ENCODE data around the gene CPN2.

Gene CPN2

DNA sequence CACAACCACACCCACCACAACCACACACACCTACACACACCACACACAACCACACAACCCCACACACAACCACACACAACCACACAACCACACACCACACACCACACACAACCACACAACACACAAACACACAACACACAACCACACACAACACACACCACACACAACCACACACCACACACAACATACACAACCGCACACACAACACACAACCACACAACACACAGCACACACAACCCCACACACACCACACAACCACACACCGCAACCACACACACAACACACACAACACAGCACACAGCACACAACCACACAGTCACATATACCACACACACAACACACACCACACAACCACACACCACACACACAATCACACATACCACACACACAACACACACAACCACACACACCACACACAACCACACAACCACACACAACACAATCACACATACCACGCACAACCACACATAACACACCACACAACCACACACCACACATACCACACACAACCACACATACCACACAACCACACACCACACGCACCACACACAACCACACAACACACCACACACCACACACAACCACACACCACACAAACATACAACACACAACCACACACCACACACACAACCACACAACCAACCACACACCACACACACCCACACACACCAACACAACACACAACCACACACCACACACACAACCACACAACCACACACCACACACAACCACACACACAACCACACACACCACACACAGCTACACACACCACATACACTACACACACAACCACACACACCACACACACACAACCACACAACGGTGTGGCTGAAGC, 23.7 kb downstream of the CPN2 start:
- DNase-seq: no peak

DNA sequence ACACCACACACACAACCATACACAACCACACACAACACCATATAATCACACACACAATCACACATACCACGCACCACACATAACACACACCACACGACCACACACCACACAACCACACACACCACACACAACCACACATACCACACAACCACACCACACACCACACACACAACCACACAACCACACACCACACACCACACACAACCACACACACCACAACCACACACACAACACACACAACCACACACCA, 24.2 kb downstream of the CPN2 start:
- DNase-seq: no peak

DNA sequence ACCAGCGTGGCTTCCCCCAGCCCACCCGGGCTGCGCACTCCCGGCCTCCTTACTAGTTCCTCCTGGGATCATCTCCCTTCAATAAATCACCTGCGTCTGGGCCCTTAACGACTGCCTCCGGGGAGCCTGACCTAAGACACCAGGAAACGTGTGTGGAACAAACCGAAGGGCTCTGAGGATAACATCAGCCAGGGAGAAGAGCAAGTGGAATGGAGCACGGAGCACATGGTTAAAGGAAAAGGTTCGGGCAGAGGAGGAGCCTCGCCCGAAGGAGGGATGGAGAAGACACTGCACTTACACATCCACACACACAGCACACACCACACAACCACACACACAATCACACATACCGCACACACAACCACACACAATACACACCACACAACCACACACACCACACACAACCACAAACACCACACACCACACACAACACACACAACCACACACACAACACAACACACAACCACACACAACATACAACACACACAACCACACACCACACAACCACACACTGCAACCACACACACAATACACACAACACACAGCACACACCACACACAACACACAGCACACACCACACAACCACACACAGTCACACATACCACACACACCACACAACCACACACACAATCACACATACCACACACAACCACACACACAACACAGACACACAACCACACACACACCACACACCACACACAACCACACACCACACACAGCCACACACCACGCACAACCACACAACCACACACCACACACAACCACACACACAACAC, 24.7 kb downstream of the CPN2 start:
- no peak for DNase-seq

DNA sequence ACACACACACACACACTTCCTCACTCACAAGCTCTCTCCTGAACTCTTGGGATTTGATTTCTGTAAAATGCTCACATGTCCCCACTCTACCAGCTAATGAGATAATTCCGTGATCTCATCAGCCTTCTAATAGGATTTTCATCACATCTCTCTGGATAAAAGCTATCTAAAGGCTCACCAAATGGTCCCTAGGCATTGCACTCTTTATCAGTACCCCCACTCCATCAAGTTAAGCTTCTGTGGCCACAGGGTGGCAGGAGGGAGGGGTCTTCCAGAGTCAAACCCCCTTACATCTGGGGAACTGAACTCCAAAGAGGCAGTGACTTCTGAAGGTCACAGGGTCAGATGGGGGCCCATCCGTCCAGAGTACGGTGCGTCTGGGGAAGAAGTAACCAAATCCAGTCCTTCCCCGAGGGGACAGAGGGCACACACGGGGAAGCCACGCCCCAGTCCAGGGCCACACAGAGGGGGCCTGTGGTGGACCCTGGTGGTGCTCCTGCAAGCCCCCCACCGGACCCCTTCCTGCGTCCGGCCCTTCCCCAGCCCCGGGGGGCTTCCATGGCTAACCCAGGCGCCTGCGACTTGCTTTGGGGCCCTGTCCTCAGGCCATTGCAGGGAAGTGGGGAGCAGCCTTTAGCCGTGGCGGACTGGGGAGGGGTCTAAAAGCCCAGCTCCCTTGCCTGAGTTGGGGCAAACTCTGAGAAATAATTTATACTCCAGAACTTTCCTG, 25.5 kb downstream of the CPN2 start:
- no peak for DNase-seq

DNA sequence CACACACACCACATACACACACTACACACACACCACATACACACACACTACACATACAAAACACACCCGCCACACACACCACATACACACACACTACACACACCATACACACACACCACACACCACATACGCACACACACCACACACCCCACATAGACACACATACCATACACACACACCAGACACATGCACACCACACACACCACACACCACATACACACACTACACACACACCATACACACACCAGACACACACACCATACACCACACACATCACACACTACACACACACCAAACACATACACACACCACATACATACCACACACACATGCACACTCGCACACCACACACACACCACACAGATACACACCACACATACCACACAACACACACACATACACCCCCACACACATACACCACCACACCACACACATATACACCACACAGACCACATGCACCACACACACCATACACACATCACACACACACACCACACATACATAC, 26.3 kb downstream of the CPN2 start:
- DNase-seq: no peak

DNA sequence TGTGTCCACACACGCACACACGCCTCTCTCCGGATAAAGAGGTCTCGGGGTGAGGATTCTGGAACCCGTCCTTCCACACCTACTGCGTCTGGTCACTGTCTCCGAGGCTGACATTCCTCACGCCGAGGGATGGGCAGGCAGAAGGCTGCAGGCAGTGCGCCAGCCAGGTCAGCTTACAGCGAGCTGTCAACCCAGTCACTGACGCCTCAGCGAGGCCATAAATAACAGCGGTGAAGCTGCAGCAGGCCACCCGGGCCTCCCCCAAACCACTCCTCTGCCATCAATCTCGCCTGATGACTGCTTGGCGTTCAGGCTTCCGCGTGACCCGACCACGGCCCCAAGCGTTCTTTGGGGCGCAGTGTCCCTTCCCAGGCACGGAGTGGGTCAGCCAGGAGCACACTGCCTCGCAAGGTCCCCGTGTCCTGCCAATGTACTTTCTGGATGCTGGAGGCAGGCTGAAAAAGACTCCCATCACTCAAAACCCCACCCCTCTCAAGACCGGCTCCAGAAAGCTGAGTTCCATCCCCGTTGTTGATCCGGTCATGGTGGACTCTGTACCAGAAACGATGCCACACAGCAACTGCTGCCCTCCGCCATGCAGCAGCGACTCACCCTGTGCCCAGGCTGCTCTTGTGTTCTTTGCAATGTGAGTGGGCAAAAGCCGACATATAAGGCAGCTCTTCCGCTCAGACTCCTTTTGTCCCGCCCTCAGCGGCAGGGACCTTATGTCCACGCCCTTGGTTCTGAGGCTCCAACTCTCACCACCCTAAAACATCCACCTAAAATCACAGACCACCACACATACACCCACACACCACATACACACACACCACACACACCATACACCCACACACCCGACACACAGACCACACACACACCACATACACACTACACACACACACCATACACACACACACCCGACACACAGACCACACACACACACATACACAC, 27.1 kb downstream of the CPN2 start:
- DNase-seq: no peak

DNA sequence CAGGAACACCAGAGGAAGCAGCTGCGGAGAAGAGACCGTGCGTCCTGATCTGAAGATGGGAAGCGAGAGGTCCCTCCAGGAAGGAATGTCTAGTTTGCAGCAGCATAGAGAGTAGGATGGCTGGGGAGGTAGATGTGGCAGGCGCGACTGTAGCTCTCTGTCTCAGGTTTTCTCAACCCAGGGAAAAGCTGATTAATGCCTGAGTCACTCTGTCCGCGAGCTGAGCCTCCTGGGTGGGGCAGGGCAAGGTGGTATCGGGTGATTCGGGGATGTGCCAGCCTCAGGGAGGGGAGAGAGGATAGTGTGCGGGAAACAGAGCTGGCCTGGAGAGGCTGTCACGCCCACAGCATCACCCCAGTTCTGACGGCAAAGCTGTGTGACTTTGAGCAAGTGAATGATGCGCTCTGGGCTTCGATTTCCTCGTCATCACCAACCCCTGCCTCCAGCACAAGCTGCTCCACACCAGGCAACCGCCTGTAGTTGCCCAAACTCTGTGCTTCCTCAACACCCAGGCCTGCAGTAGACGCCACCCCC, 28.4 kb downstream of the CPN2 start:
- DNase-seq: no peak

DNA sequence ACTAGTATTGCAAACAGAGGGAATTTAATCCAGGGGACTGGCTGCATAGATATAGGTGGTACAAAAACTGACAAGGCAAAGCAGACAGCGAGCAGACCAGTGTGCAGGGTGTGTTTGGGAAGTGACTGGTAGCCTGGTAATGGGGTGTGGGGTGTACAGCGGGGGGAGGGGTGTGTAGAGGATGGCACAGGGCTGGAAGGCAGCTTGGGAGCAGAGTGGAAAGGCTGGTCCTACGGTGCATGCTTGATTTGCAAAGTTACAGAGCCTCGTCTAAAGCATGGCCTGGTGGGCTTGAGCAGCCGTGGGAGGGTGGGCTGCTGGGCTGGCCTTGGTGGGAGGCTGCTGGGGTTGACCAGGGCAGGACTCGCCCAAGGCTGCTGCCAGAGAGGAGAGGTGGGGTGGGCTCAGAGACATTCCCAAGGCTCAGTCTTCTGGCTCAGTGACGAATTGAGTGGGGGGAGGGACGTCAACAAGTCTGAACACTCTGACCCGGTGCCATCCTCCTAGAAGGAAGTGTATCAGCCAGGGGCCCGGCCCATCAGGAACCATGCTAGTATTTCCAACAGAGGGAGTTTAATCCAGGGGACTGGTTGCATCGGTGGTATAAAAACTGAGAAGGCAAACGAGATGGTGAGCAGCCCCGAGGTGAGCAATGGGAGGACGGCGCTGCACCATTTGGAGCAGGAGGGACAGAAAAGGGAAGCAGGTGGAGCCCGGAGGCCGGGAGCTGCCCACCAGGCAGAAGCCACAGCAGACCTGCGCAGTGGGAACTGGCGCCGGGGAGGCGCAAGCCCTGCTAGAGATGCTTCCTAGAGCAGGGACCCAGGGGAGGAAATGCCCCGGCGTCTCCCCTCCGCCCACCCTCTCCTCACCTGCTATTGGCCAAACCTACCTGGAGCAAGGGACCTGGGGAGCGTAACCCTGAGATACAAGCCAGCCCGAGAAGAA, 29.2 kb downstream of the CPN2 start:
- no peak for DNase-seq

DNA sequence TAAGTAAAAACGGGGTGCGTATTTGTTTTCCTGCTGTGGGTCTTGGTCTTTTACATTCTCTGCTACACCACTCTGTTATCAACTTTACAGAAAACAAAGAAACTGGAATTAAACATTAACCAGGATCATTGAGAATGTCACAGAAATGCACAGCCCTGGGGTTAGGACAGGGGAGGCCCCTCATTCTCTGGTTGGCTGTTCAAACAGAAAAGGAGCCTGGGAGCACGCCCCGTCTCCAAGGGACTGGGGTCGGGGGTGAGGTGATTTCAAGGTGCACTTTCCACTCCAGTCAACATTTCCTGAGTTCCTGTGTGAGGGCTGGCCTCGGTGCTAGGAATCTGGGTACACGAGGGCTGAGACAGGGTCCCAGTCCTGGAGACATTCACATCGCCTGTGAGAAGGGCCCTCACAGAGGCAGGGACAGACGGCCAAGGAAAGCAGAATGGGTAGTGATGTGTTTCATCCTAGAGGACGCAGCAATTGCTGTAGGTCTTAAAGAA, 30.3 kb downstream of the CPN2 start:
- no peak for DNase-seq

DNA sequence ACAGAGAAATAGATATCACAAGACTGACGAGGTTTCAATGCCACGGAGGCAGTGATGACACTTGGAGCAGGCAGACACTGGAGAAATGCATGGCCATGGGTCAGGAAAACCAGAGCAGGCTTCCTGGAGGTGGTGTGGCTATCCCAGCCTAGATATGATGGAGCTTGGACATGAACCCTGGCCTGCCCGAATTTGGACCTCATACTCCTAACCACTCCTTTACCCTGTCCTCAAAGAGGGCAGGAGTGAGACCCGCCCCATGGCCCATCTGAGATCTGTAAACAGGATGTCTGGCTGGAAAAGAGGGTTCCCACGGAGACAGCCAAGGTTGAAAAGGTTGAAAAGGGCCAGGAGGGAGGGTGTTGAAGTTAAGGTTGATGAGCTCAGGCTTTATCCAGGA, 31.0 kb downstream of the CPN2 start:
- no peak for DNase-seq

DNA sequence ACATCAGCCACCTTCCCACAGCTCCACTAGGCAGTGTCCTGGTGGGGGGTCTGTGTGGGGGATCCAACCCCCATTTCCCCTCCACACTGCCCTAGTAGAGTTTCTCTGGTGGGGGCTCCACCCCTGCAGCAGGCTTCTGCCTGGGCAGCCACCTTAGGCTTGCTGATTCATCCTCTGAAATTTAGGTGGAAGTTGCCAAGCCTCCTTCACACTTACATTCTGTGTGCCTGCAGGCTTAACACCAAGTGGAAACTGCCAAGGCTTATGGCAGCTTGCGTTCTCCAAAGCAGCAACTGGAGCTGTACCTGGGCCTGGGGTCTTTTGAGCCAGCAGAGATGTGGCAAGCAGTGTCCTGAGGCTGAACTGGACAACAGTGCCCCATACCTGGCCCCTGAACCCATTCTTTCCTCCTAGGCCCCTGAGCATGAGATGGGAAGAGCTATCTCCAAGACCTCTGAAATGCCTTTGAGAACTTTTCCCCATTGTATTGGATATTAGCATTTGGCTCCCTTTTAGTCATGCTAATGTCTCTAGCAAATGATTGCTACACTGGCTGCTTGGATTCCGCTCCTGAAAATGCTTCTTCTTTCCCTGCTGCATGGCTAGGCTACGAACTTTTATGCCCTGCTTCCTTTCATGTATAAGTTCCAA, 32.5 kb downstream of the CPN2 start:
- DNase-seq: no peak

DNA sequence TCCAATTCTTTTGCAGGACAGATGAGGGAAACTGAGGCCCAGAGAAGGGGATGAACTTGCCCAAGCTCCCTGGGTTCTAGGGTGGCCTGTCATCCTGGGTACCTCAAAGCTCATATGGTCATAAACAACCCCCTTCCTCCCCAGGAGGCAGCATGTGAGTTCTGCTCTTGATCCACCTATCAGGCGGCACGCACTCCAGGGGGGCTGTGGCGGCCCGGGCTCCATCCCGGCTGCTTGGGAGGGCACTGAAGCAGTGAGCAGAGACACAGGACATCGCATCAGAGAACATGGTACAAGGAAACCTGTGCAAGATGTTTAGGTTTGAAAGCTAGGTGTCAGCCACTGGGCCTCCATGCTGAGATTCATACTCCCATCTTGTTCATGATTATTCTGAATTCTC, 34.2 kb downstream of the CPN2 start:
- no peak for DNase-seq

DNA sequence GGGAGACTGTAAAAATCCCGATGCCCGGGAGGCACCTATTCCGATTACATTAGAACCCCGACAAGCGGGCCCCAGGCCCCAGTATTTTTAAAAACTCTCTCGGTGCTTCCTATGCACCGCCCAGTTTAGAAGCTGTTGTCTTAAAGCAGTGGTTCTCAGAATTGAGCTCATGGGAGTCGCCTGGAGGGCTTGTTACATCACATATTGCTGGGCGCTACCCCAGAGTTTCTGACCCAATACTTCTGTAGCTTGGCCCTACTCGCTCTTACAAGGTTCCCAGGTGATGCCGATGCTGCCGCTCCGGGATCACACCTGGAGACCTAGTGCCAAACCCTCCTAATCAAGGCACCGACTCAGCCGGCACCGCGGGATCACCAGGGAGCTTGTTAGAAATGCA, 35.2 kb downstream of the CPN2 start:
- no peak for DNase-seq

DNA sequence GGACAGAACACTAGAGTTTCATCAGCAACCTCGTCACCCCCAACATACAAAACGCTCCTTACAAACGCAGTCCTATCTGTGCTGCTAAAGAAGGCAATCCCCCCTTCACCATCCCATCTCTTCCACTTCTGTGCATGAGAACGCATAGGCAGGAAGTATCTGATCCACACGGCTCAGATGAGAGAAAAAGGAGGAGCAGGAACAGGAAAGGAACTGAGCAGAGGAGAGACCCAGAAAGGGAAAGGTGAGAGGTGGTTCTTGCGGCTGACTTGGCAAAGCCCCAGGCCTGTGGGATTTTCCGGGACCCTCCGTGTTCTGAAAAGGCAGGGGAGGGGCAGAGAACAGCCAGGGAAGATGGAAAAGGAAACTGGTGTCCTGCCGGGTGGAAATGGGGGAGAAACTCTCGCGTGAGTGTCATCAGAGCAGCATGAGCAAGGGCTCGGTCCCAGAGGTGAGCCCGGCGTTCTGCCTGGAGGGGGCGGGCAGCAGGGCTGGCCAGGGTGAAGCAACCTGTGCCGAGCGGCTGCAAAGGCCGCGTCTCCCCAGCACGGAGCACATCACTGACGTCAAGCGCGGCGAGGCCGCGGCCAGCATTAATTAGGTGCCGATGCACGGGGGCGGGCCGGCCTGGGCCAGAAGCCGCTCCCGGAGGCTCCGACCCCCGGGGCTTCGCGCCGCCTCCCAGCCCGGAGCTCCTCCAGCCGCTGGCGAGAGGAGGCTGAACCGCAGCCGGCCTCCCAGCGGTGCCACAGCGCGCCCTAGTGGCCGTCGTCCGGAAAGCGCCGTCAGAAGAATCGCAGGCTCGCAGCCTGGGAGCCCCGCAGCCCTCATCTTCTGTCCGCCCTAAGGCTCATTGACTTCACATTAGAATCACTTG, 35.8 kb downstream of the CPN2 start:
- DNase-seq: peak; percentile 7

DNA sequence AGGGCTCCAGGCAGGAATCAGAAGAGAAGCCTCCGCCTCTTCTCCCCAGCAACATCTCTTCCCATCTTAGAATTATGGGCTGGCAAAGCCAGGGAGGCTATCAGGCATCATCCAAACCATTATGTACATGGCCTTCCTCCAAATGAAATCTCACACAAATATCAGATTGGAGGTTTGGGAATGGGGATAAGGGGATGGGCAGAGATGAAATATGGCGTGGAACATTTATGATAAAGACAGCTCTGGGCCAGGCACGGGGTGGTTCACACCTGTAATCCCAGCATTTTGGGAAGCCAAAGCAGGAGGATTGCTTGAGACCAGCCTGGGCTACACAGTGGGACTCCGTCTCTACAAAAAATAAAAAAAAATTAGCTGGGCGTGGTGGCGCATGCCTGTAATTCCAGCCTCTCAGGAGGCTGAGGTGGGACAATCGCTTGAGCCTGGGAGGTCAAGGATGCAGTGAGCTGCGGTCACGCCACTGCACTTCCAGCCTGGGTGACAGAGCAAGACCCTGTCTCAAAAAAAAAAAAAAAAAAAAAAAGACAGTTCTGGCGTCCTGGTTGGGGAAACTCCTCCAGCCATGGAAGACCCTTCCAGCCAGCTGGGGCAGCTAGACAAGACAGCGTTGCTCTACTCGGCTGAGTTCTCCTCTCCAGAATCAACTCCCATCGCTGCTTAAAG, 36.6 kb downstream of the CPN2 start:
- no peak for DNase-seq

DNA sequence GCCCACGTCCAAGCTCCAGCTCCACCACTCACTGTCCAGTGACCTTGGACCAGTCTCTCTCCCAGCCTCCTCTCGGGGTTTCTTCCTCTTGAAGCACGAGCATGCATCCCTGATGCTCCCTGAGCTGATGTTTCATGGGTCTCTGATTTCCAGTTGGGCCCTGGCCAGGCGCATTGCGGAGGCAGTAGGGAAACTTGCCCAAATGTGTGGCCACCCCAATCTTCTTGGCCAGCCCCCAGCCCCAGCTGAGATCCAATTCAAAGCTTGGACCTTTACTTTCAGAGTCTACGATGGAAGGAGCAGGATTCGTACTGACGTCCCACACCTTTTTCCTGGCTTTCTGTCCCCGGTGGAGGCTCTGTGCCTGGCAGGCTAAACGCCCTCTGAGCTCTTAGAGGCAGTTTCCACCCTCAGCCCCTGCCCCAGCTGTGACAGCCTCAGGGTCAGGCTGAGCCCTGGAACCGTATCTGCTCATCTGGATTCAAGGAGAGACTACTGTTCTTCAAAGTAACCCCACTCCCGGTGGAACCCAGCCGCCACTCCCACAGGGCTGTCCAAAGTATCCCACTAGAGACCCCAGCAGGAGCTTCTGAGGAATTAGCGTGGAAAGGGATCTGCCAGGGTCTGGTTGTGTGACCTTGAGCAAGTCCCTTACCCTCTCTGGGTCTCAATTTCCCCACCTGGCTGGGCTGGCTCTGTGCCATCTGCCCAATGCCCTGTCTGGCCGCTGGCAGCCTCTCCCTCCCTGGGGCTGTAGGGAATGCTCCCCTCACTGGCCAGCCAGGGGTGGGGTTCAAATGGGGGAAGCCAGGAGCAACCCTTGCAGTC, 37.4 kb downstream of the CPN2 start:
- no peak for DNase-seq

DNA sequence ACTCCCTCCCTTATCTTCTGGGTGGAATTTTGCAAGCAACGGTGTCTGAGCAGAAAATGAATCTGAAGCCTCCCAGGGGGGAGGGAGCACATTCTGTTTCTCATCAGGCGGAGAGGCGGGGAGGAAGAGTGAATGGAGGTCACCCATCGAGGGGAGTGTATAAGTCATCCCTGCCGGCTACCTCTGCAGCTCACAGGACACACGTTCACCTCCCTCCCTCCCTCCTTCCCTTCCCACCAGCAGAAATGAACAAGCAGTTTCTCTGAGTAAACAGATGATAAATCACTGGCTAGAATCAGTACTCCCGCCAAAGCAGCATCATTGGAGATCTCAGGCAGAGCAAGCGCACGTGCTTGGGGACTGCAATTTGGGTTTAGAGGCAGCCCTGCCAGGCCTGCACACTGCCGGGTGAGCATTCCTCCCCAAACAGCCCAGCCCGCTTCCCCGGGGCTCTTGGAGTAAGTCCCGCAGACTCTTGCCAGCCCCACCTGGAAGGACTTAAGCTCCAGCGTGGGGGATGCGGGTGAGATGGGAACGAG, 38.3 kb downstream of the CPN2 start:
- peak; percentile 8 for DNase-seq

Data from NCI-H187 treated with DMSO at 0.1 percent for 48 hours (cell line).